GM11168 (cell line): ENCODE results near the gene NPR1.

Experiments
- in situ Hi-C: fragments of 300-500 bp; cut with MboI; formaldehyde crosslinking; loops from one replicate; pipeline ENCODE4 v1.12.0; 2022; ENCODE audit warnings: low sequenced_read_pairs; ENCODE audit not compliant: unreplicated experiment

NPR1 gene

GRCh38 chr1:153677718-153678518, 570 bp upstream of the NPR1 start:
- in situ Hi-C loops: loop anchor here (5.0 to 10.0 kb wide), 3 partner anchors 67 to 297 kb away; partner anchors contain the start of gene JTB

- in situ Hi-C loops: loop anchor here (5.0 to 10.0 kb wide), 3 partner anchors 65 to 295 kb away; partner anchors contain the start of gene JTB
Observed at GRCh38 chr1:153679337-153680119, 1.0 kb downstream of the NPR1 start.

- in situ Hi-C loops: no loop called here
Observed at GRCh38 chr1:153680120-153680403, 1.6 kb downstream of the NPR1 start.

GRCh38 chr1:153682730-153683129, 4.2 kb downstream of the NPR1 start:
- in situ Hi-C loops: no loop called here

- in situ Hi-C loops: no loop called here
Observed at GRCh38 chr1:153683854-153684253, 5.4 kb downstream of the NPR1 start.

- in situ Hi-C loops: no loop called here
Observed at GRCh38 chr1:153684892-153685291, 6.4 kb downstream of the NPR1 start.

- in situ Hi-C loops: no loop called here
Observed at GRCh38 chr1:153685544-153686340, 7.3 kb downstream of the NPR1 start.

GRCh38 chr1:153687346-153688125, 9.0 kb downstream of the NPR1 start:
- in situ Hi-C loops: no loop called here

- in situ Hi-C loops: no loop called here
Observed at GRCh38 chr1:153688276-153688675, 9.8 kb downstream of the NPR1 start.

GRCh38 chr1:153688736-153689328, 10.3 kb downstream of the NPR1 start:
- in situ Hi-C loops: no loop called here

- in situ Hi-C loops: no loop called here
Observed at GRCh38 chr1:153693466-153693865, 15.0 kb downstream of the NPR1 start.

- in situ Hi-C loops: no loop called here
Observed at GRCh38 chr1:153696741-153697140, 18.3 kb downstream of the NPR1 start.

- in situ Hi-C loops: no loop called here
Observed at GRCh38 chr1:153697191-153698019, 18.9 kb downstream of the NPR1 start.

- in situ Hi-C loops: no loop called here
Observed at GRCh38 chr1:153698020-153698922, 19.8 kb downstream of the NPR1 start.

GRCh38 chr1:153698923-153699714, 20.6 kb downstream of the NPR1 start:
- in situ Hi-C loops: no loop called here

GRCh38 chr1:153699768-153700167, 21.3 kb downstream of the NPR1 start:
- in situ Hi-C loops: no loop called here

- in situ Hi-C loops: no loop called here
Observed at GRCh38 chr1:153705484-153705883, 27.0 kb downstream of the NPR1 start.
